Activated CD8-positive, alpha-beta T cell treated with anti-CD3 and anti-CD28 coated beads, Interleukin-2, amount 10 ng/mL, durations not matched to agents 7 days and 5 days (primary cell): ENCODE data around the gene SMARCE1. TPM values are rescaled to one million over a fixed set of nuclear protein-coding genes. Genes with fewer than 3 reads are reported as not detected.
A peak's percentile ranks its signal among the peaks of the same experiment; 100 is the strongest.
"Not testable (repeated sequence)": the region's sequence is repeated elsewhere in the genome, so short reads cannot be mapped to it uniquely, and the experiment has no call there.

Experiments used
- ATAC-seq: fragments of 150-1000 bp; cut with Tn5 transposase; one replicate; pipeline ENCODE4 v1.10.0; 2021; ENCODE audit warnings: moderate library complexity
- CTCF ChIA-PET: fragments of 350-600 bp; sonication (Branson Sonifier 250); formaldehyde crosslinking; loops from one replicate; lab custom pipeline; 2021; ENCODE audit warnings: antibody characterized with exemption; lab: Charles Lee
- POLR2A ChIA-PET: fragments of 350-600 bp; sonication (Branson Sonifier 250); formaldehyde crosslinking; loops from one replicate; lab custom pipeline; 2021; ENCODE audit warnings: antibody characterized with exemption; lab: Charles Lee
- DNase-seq: peaks from one replicate; pipeline ENCODE4 v3.0.0-alpha.2; 2020
- H3K27ac Mint-ChIP-seq: one replicate; pipeline ENCODE4 v1.8.0; 2021; ENCODE audit warnings: mild to moderate bottlenecking, mixed read lengths
- H3K27me3 Mint-ChIP-seq: one replicate; pipeline ENCODE4 v1.8.0; 2021; ENCODE audit warnings: low read depth, mixed read lengths
- H3K36me3 Mint-ChIP-seq: one replicate; pipeline ENCODE4 v1.8.0; 2021; ENCODE audit warnings: low read depth, mixed read lengths
- H3K4me1 Mint-ChIP-seq: one replicate; pipeline ENCODE4 v1.8.0; 2021; ENCODE audit warnings: low read depth, mixed read lengths
- H3K4me3 Mint-ChIP-seq: one replicate; pipeline ENCODE4 v1.8.0; 2021; ENCODE audit warnings: mild to moderate bottlenecking, mixed read lengths
- H3K9me3 Mint-ChIP-seq: one replicate; pipeline ENCODE4 v1.8.0; 2022; ENCODE audit warnings: mixed read lengths; ENCODE audit not compliant: insufficient read depth
- total RNA-seq, 2 experiments: library from RNA; stranded (reverse); gene quantifications; one replicate each; pipeline ENCODE4 v1.2.3, GENCODE V29; 2021

SMARCE1 gene
- total RNA-seq, 2 experiments from 2014 or later, result 104 to 110 TPM

DNA sequence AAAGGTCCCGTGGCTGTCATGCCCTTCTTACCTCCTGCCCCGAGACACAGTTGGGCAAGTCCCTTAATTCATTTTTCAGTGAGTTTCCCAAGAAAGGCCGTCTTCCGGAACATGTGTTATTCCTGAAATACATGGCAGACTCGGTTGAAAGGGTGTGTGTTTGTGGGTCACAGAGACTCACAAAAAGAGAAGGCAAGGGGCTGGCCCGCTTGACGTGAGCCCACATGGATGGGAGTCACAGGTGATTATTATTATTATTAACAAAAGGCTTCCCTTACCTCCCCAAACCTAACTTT is 48.2 kb downstream of the SMARCE1 start:
- peak overlapping the region; percentile 95 for H3K27ac Mint-ChIP-seq
- ATAC-seq, result no peak
- ChIA-PET POLR2A (interaction anchor here (0.9 to 1.3 kb wide), 2 partner anchors 38 to 45 kb away, joined by 3 to 7 read pairs; no protein-coding TSS in a partner anchor), CTCF (interaction anchor here (1.0 to 2.8 kb wide), 3 partner anchors 20 to 37 kb away, joined by 3 to 38 read pairs (median 4); partner anchors contain the start of gene CCR7)
- no peaks in the 10 kb centered on the region for H3K9me3 Mint-ChIP-seq
- peaks cover 96% of the 10 kb centered on the region for H3K4me1 Mint-ChIP-seq
- H3K36me3 Mint-ChIP-seq, result peaks cover 36% of the 10 kb centered on the region
- H3K4me3 Mint-ChIP-seq, result peak overlapping the region; percentile 69
- DNase-seq, result no peak
- no peaks in the 10 kb centered on the region for H3K27me3 Mint-ChIP-seq

DNA sequence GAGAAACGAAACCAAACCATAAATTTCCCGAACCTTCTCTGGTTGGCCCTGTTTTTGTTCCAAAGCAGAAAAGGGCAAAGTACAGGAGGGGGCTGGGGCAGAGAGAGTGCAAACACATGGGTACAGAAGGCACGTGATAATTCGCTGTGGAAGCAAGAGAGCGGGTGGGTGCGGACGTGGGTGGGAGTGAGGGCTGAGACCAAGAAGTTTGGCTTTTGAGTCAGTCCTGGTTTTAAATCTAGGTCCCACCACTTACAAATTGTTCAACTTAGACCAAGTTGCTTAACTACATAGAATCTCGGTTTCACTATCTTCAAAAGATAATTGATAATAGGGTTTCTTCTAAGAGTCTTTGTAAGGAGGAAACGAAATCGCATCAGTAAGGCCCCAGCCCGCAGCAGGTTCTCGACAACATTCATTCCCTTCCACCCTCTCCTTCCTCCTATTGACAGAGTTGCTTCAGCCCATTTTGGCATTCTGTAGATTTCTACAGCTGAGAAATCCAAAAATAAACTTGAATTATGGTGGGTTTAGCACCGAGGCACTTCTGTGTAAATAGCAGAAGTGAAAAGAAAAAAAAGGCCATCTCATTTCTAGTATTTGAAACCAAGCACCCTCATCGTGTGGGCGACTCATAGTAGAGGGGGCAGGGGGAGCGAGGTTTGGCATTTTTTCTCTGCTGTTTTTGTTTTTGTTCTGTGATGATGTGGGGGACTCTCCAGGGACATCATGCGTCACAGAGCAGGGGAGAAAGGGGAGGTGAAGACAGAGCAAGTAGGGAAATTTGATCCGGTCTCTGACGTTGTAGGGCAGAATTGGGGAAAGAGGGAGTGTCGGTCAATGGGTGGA is 48.8 kb downstream of the SMARCE1 start:
- peaks cover 93% of the 10 kb centered on the region for H3K4me1 Mint-ChIP-seq
- POLR2A ChIA-PET, result interaction anchor here (1.2 to 2.7 kb wide), 4 partner anchors 11 to 36 kb away, joined by 3 to 47 read pairs (median 8); partner anchors contain the start of gene CCR7

DNA sequence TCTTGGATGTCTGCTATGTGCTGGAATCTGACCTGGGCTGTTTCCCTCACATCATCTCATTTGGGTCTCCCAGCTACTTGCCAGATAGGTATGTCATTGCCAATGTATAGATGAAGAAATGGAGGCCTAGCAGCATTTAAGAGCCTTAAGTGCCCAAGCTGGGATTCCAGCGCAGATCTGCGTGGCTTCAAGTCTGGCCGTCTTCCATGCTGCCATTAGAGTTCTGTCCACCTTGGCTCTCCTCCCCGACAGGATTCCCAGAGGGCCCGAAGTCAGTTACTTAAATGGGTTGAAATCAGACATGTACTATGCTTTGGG is 49.4 kb downstream of the SMARCE1 start:
- DNase-seq (no peak), ATAC-seq (no peak)
- H3K36me3 Mint-ChIP-seq, result peaks cover 32% of the 10 kb centered on the region
- peaks cover 87% of the 10 kb centered on the region for H3K4me1 Mint-ChIP-seq
- ChIA-PET POLR2A (interaction anchor here (0.6 to 2.7 kb wide), 10 partner anchors 11 to 54 kb away, joined by 3 to 47 read pairs (median 4); partner anchors contain the start of gene CCR7), CTCF (interaction anchor here (0.8 to 2.8 kb wide), 9 partner anchors 9 to 240 kb away, joined by 3 to 38 read pairs (median 6); partner anchors contain the start of gene CCR7)
- peak overlapping the region; percentile 69 for H3K4me3 Mint-ChIP-seq
- peak overlapping the region; percentile 95 for H3K27ac Mint-ChIP-seq
- no peaks in the 10 kb centered on the region for H3K27me3 Mint-ChIP-seq
- H3K9me3 Mint-ChIP-seq, result no peaks in the 10 kb centered on the region

More for the DNA sequence above, 48.8 kb downstream of the SMARCE1 start:
- peak; percentile 35 for ATAC-seq
- H3K9me3 Mint-ChIP-seq, result no peaks in the 10 kb centered on the region
- H3K27me3 Mint-ChIP-seq, result no peaks in the 10 kb centered on the region
- peak overlapping the region; percentile 95 for H3K27ac Mint-ChIP-seq
- H3K4me3 Mint-ChIP-seq, result peak overlapping the region; percentile 69
- peak; percentile 67 for DNase-seq
- CTCF ChIA-PET, result interaction anchor here (0.8 to 2.8 kb wide), 5 partner anchors 11 to 241 kb away, joined by 3 to 38 read pairs (median 10); partner anchors contain the start of gene CCR7
- peaks cover 32% of the 10 kb centered on the region for H3K36me3 Mint-ChIP-seq

DNA sequence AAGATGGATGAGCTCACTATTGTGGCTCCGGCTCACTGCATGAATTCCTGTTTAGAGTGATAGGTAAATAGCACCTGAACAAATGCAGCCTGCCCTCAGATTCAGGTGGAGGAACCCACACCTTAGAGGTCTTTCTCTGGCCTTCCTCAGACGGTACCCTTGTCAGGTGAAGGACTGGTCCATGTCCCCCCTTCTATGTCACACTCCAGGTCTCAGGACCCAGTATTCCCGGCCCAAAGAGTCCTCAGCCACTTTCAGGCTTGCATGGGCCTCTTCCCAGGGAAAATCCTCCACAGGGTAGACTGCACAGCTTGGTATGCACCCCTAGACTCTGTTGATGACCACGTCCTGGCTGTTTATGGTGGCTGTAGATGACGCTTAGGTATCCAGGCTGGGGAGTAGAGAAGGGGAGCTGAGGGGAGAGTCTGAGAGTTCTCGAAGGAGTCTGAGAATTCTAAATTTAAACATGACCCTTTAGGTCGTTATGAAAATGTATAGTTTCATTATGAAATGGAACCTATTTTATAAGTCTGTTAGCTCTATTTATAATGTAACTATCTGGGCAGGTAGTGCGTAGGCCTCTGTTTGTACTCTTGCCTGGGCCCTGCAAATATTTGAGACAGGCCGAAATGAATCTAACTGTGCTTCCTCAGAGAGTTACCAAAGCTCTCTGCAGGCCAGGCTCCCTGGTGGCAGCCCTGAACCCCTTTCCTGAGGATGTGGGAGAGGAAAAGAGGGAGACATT is 49.9 kb downstream of the SMARCE1 start:
- H3K4me3 Mint-ChIP-seq, result peak overlapping the region; percentile 69
- H3K9me3 Mint-ChIP-seq, result no peaks in the 10 kb centered on the region
- H3K27me3 Mint-ChIP-seq, result no peaks in the 10 kb centered on the region
- H3K4me1 Mint-ChIP-seq, result peaks cover 82% of the 10 kb centered on the region
- no peak for ATAC-seq
- H3K27ac Mint-ChIP-seq, result peak overlapping the region; percentile 95
- H3K36me3 Mint-ChIP-seq, result peaks cover 32% of the 10 kb centered on the region
- peak; percentile 24 for DNase-seq
- ChIA-PET CTCF (interaction anchor here (0.8 to 2.8 kb wide), 10 partner anchors 10 to 240 kb away, joined by 3 to 38 read pairs (median 5); partner anchors contain the start of gene CCR7), POLR2A (interaction anchor here (0.6 to 2.7 kb wide), 12 partner anchors 10 to 54 kb away, joined by 3 to 47 read pairs (median 4); partner anchors contain the start of gene CCR7)

DNA sequence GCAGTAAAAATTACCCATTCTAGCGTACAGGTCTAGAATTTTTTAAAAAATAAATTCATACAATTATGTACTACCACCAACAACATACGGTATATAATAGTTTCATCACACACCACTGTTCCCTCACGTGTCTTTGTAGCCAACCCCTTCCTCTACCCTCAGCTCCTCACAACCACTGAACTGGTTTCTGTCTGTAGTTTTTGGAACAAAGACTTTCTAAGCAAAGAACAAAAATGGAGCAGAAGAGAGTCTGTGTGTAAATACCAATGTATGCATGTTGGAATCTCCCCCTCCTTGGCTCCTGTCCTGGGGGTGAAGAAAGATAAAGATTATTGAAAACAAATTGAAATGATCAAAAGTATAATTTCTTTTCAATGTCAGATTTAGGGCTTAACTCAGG is 50.5 kb downstream of the SMARCE1 start:
- no peak overlapping the region for H3K4me3 Mint-ChIP-seq
- DNase-seq, result no peak
- H3K9me3 Mint-ChIP-seq, result no peaks in the 10 kb centered on the region

DNA sequence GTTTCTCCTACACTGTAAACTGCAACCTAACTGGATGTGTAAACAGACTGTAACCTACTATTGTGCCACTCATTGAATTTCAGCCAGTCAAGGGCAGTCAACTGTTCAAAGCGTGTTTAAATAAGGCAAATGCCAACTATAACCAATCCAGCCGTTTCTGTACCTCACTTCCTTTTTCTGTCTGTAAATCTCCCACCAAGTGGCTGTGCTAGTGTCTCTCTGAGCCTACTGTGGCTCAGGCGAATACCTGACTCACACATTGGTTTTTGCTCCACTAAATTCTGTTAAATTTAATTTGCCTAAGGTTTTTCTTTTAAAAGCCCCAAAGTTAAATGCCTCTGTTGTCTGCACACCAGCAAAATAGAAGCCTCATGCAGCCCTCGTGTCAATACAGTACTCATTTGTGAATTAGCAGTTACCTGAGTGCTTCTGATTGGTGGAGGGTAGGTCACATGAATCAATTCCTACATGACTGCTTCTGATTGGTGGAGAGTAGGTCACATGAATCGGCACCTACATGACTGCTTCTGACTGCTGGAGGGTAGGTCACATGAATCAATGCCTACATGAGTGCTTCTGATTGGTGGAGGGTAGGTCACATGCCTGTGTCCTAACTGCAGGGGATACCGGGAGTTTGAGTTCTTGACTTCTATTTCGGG is 51.2 kb downstream of the SMARCE1 start:
- CTCF ChIA-PET, result interaction anchor here (1.0 to 2.8 kb wide), 9 partner anchors 8 to 50 kb away, joined by 3 to 38 read pairs (median 6); partner anchors contain the start of gene CCR7
- H3K36me3 Mint-ChIP-seq, result peaks cover 31% of the 10 kb centered on the region
- no peaks in the 10 kb centered on the region for H3K27me3 Mint-ChIP-seq
- H3K4me1 Mint-ChIP-seq, result peaks cover 69% of the 10 kb centered on the region
- peak; percentile 75 for DNase-seq
- POLR2A ChIA-PET, result interaction anchor here (1.0 to 2.7 kb wide), 4 partner anchors 14 to 34 kb away, joined by 3 to 47 read pairs (median 8); partner anchors contain the start of gene CCR7
- H3K4me3 Mint-ChIP-seq, result no peak overlapping the region
- peak; percentile 47 for ATAC-seq
- H3K27ac Mint-ChIP-seq, result peak overlapping the region; percentile 95
- H3K9me3 Mint-ChIP-seq, result no peaks in the 10 kb centered on the region

More for the DNA sequence above, 50.5 kb downstream of the SMARCE1 start:
- H3K27ac Mint-ChIP-seq, result peak overlapping the region; percentile 95
- H3K36me3 Mint-ChIP-seq, result peaks cover 32% of the 10 kb centered on the region
- no peak for ATAC-seq
- peaks cover 76% of the 10 kb centered on the region for H3K4me1 Mint-ChIP-seq
- no peaks in the 10 kb centered on the region for H3K27me3 Mint-ChIP-seq
- POLR2A ChIA-PET, result interaction anchor here (1.1 to 2.7 kb wide), 9 partner anchors 9 to 34 kb away, joined by 3 to 47 read pairs (median 6); partner anchors contain the start of gene CCR7
- CTCF ChIA-PET, result interaction anchor here (1.0 to 2.8 kb wide), 8 partner anchors 9 to 50 kb away, joined by 3 to 38 read pairs (median 6); partner anchors contain the start of gene CCR7

DNA sequence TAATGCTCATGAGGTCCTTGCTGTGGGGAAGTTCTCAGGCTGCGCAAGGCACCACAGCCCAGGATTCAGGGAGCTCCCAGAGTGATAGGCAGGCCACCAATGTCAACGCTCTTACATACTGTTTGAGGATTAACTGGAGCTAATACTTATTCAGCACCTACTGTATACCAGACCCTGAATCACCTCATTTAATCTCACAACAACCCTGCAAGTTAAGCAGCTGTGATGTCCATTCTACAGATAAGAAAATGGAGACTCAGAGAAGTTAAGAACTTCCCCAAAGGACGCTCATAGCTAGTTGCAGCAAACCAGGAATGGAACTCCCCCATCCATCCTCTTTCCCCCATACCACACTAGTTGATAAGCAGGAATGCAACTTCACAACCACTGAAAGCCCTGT is 56.9 kb downstream of the SMARCE1 start:
- POLR2A ChIA-PET, result interaction anchor here (0.7 to 1.8 kb wide), 3 partner anchors 12 to 27 kb away, joined by 3 to 8 read pairs (median 4); no protein-coding TSS in a partner anchor
- H3K27me3 Mint-ChIP-seq, result no peaks in the 10 kb centered on the region
- H3K36me3 Mint-ChIP-seq, result peaks cover 36% of the 10 kb centered on the region
- CTCF ChIA-PET, result interaction anchor here (1.0 to 2.5 kb wide), 2 partner anchors 22 to 24 kb away, joined by 3 to 16 read pairs; no protein-coding TSS in a partner anchor
- ATAC-seq (no peak), DNase-seq (no peak)
- H3K4me1 Mint-ChIP-seq, result peaks cover 64% of the 10 kb centered on the region
- H3K27ac Mint-ChIP-seq, result no peak overlapping the region
- peaks cover 4% of the 10 kb centered on the region for H3K9me3 Mint-ChIP-seq
- H3K4me3 Mint-ChIP-seq, result no peak overlapping the region

DNA sequence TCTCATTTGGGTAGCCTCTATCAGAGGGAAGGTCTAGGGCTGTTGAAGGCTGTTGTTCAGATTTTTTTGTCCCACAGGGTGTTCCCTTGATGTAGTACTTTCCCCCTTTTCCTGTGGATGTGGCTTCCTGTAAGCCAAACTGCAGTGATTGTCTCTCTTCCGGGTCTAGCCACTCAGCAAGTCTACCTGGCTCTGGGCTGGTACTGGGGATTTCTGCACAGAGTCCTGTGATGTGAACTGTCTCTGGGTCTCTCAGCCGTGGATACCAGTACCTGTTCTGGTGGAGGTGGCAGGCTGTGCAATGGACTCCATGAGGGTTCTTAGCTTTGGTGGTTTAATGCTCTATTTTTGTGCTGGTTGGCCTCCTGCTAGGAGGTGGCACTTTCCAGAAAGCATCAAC is 59.1 kb downstream of the SMARCE1 start:
- Mint-ChIP-seq H3K4me3 (peak overlapping the region; percentile 26), H3K9me3 (peaks cover 20% of the 10 kb centered on the region), H3K27ac (peak overlapping the region; percentile 51), H3K27me3 (no peaks in the 10 kb centered on the region), H3K4me1 (peaks cover 71% of the 10 kb centered on the region), H3K36me3 (peaks cover 49% of the 10 kb centered on the region)
- ATAC-seq (peak; percentile 19), DNase-seq (no peak)
- CTCF ChIA-PET, result interaction anchor here (1.1 to 2.5 kb wide), 4 partner anchors 9 to 27 kb away, joined by 3 to 16 read pairs (median 6); no protein-coding TSS in a partner anchor
- POLR2A ChIA-PET, result interaction anchor here (1.2 to 1.5 kb wide), 2 partner anchors 9 to 24 kb away, joined by 3 read pairs; no protein-coding TSS in a partner anchor

DNA sequence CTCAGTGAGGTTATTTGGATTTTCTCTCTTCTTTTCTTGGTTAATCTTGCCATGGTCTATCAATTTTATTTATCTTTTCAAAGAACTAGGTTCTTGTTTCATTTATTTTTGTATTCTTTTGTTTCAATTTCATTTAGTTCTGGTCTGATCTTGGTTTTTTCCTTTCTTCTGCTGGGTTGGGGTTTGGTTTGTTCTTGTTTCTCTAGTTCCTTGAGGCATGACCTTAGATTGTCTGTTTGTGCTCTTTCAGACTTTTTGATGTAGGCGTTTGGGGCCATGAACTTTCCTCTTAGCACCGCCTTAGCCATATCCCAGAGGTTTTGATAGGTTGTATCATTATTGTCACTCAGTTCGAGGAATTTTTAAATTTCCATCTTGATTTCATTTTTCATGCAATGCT is 61.4 kb downstream of the SMARCE1 start:
- ChIA-PET POLR2A (interaction anchor here (0.7 to 1.5 kb wide), 4 partner anchors 11 to 23 kb away, joined by 3 to 6 read pairs (median 5); no protein-coding TSS in a partner anchor), CTCF (interaction anchor here (1.2 to 3.5 kb wide), 4 partner anchors 9 to 34 kb away, joined by 3 to 18 read pairs (median 8); no protein-coding TSS in a partner anchor)
- DNase-seq, ATAC-seq, H3K27me3 Mint-ChIP-seq: not testable (repeated sequence)
- peaks cover 92% of the 10 kb centered on the region for H3K4me1 Mint-ChIP-seq
- peak overlapping the region; percentile 73 for H3K27ac Mint-ChIP-seq
- H3K4me3 Mint-ChIP-seq, result peak overlapping the region; percentile 4
- peaks cover 20% of the 10 kb centered on the region for H3K9me3 Mint-ChIP-seq
- peaks cover 55% of the 10 kb centered on the region for H3K36me3 Mint-ChIP-seq

DNA sequence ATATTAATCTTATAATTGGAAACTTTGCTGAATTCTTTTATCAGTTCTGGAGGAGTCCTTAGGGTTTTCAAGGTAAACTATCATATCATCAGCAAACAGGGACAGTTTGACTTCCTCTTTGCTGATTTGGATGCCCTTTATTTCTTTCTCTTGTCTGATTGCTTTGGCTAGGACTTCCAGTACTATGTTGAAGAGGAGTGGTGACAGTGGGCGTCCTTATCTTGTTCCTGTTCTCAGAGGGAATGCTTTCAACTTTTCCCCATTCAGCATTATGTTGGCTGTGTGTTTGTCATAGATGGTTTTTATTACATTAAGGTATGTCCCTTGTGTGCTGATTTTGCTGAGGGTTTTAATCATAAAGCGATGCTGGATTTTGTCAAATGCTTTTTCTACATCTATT is 62.7 kb downstream of the SMARCE1 start:
- not testable (repeated sequence) for H3K4me3 Mint-ChIP-seq, H3K27me3 Mint-ChIP-seq, ATAC-seq, H3K27ac Mint-ChIP-seq, DNase-seq
- peaks cover 56% of the 10 kb centered on the region for H3K36me3 Mint-ChIP-seq
- ChIA-PET CTCF (interaction anchor here (1.2 to 3.5 kb wide), 3 partner anchors 8 to 24 kb away, joined by 3 to 18 read pairs (median 3); no protein-coding TSS in a partner anchor), POLR2A (interaction anchor here (1.4 to 1.5 kb wide), 2 partner anchors 17 to 20 kb away, joined by 3 to 6 read pairs; no protein-coding TSS in a partner anchor)
- peaks cover 94% of the 10 kb centered on the region for H3K4me1 Mint-ChIP-seq
- peaks cover 20% of the 10 kb centered on the region for H3K9me3 Mint-ChIP-seq
